CD4-positive, alpha-beta T cell (primary cell): ENCODE results near the gene GFPT1. TPM values are rescaled to one million over a fixed set of nuclear protein-coding genes. Genes with fewer than 3 reads are reported as not detected.

Experiments
- ATAC-seq: fragments of 200-7000 bp; cut with Tn5 transposase; one replicate; pipeline ENCODE4 v1.10.0; 2022; ENCODE audit warnings: mild to moderate bottlenecking; ENCODE audit not compliant: poor library complexity
- CTCF ChIA-PET: fragments of 350-600 bp; sonication (Branson Sonifier 250); formaldehyde crosslinking; loops from one replicate; lab custom pipeline; 2021; ENCODE audit warnings: antibody characterized with exemption, inconsistent platforms; lab: Charles Lee
- POLR2A ChIA-PET: fragments of 350-600 bp; sonication (Branson Sonifier 250); formaldehyde crosslinking; loops from one replicate; lab custom pipeline; 2021; ENCODE audit warnings: antibody characterized with exemption, inconsistent platforms; lab: Charles Lee
- DNase-seq, 14 experiments: peaks; one replicate each; pipeline ENCODE4 v3.0.0-alpha.2; 2013 to 2020; ENCODE audit warnings: mixed read lengths in 2 of 14
- H3K27ac ChIP-seq, 2 donors: one replicate each; pipeline versions ENCODE4 v1.5.1 to v1.7.0; 2013; ENCODE audit warnings: low read length in 2 of 2, low read depth in 1 of 2, mild to moderate bottlenecking in 1 of 2
- H3K27me3 ChIP-seq, 2 experiments: 1 replicate in 1 of 2; 2 replicates in 1 of 2; pipeline versions ENCODE4 v1.6.1 to v1.7.0; 2013; ENCODE audit warnings: low read length in 2 of 2, control low read depth in 1 of 2, mild to moderate bottlenecking in 1 of 2, moderate library complexity in 1 of 2; ENCODE audit not compliant: insufficient read depth in 2 of 2, control insufficient read depth in 1 of 2
- H3K36me3 ChIP-seq: one replicate; pipeline ENCODE4 v1.6.1; 2013; ENCODE audit warnings: low read length, control low read depth; ENCODE audit not compliant: insufficient read depth
- H3K4me1 ChIP-seq: one replicate; pipeline ENCODE4 v1.6.1; 2013; ENCODE audit warnings: low read length, control low read depth; ENCODE audit not compliant: insufficient read depth
- H3K4me3 ChIP-seq: one replicate; pipeline ENCODE4 v1.5.1; 2013; ENCODE audit warnings: mild to moderate bottlenecking, low read length, moderate library complexity
- H3K9me3 ChIP-seq, 2 experiments: 1 replicate in 1 of 2; 2 replicates in 1 of 2; pipeline versions ENCODE4 v1.6.1 to v1.7.0; 2013; ENCODE audit warnings: low read length in 2 of 2, mild to moderate bottlenecking in 2 of 2, control low read depth in 1 of 2, moderate library complexity in 1 of 2; ENCODE audit not compliant: control insufficient read depth in 1 of 2, insufficient read depth in 1 of 2
- H3K27ac Mint-ChIP-seq: one replicate; pipeline ENCODE4 v1.8.0; 2020; ENCODE audit warnings: mixed read lengths
- H3K27me3 Mint-ChIP-seq: one replicate; pipeline ENCODE4 v1.8.0; 2021; ENCODE audit warnings: mixed read lengths
- H3K36me3 Mint-ChIP-seq: one replicate; pipeline ENCODE4 v1.8.0; 2021; ENCODE audit warnings: low read depth, mixed read lengths
- H3K4me1 Mint-ChIP-seq: one replicate; pipeline ENCODE4 v1.8.0; 2021; ENCODE audit warnings: low read depth, mixed read lengths
- H3K4me3 Mint-ChIP-seq: one replicate; pipeline ENCODE4 v1.8.0; 2020; ENCODE audit warnings: mild to moderate bottlenecking, mixed read lengths
- H3K9me3 Mint-ChIP-seq: one replicate; pipeline ENCODE4 v1.8.0; 2020; ENCODE audit warnings: mixed read lengths
- CTCF ChIP-seq: fragments of 200-600 bp; IDR thresholded peaks from one replicate; pipeline ENCODE4 v1.8.0; 2022; ENCODE audit warnings: antibody characterized with exemption, mild to moderate bottlenecking
- intact Hi-C, 2 experiments: fragments of 100-400 bp; cut with DNase I in 1 of 2; cut with micrococcal nuclease in 1 of 2; formaldehyde crosslinking; loops; one replicate each; pipeline versions ENCODE4 v1.15.1 to v1.9.0; 2023 to 2025; cut with DNase I, micrococcal nuclease
- total RNA-seq, 174 experiments: library from RNA in 2 of 174; stranded (reverse) in 2 of 174; gene quantifications; one replicate each; pipeline ENCODE4 v1.2.3 and lab custom pipeline; 2021 to 2026

The GFPT1 gene
- total RNA-seq, 2 experiments from 2014 or later = 17.6 to 18.3 TPM

GRCh38 chr2:69383176-69383812 is 3.7 kb downstream of the GFPT1 start:
- Histone ChIP-seq H3K9me3 (no peaks in the 10 kb centered on the region), H3K36me3 (no peaks in the 10 kb centered on the region), H3K4me1 (peaks cover 29% of the 10 kb centered on the region), H3K27me3 (no peaks in the 10 kb centered on the region), H3K27ac (no peak overlapping the region), H3K4me3 (no peak overlapping the region)
- CTCF ChIA-PET = interaction anchor here (1.5 kb wide), 1 partner anchor 8 kb away, joined by 5 read pairs; no protein-coding TSS in a partner anchor
- Mint-ChIP-seq H3K9me3 (no peaks in the 10 kb centered on the region), H3K27me3 (no peaks in the 10 kb centered on the region), H3K4me3 (peak overlapping the region; percentile 3), H3K4me1 (peaks cover 60% of the 10 kb centered on the region), H3K36me3 (peaks cover 16% of the 10 kb centered on the region), H3K27ac (no peak overlapping the region)
- intact Hi-C loops = loop anchor here in 1 of 2 experiments (10.0 kb wide), 3 partner anchors 262 to 1228 kb away; partner anchors contain the start of genes AAK1, PNO1 and SNRPG
- DNase-seq (no peak), ATAC-seq (no peak)
- POLR2A ChIA-PET = no interaction called here
- no peak for TF ChIP-seq CTCF

DNA sequence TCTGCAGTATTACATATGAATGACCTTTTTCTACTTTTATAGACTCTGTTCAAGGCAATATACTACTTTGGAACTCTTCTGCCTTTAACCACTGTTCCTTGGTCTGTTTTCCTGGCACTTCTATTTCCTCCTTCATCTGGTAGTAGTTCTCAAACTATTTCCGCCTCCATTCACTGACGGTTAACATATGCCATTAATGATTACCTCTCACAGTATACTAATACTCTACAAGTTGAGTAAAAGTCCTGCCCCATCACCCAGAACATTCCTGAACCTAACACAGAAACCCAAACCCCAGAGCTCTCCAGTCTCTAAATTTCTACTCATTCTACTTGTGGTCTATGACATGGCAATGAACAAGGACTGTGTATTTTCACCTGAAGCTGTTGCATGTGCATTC is 4.5 kb downstream of the GFPT1 start:
- intact Hi-C loops = loop anchor here in 1 of 2 experiments (10.0 kb wide), 3 partner anchors 262 to 1228 kb away; partner anchors contain the start of genes AAK1, PNO1 and SNRPG
- Histone ChIP-seq H3K9me3 (no peaks in the 10 kb centered on the region), H3K4me3 (no peak overlapping the region), H3K27me3 (no peaks in the 10 kb centered on the region), H3K27ac (no peak overlapping the region), H3K4me1 (peaks cover 23% of the 10 kb centered on the region), H3K36me3 (no peaks in the 10 kb centered on the region)
- Mint-ChIP-seq H3K27me3 (no peaks in the 10 kb centered on the region), H3K36me3 (peaks cover 18% of the 10 kb centered on the region), H3K9me3 (no peaks in the 10 kb centered on the region), H3K4me3 (no peak overlapping the region), H3K4me1 (peaks cover 53% of the 10 kb centered on the region), H3K27ac (peak overlapping the region; percentile 13)
- ATAC-seq = no peak
- TF ChIP-seq CTCF = no peak
- ChIA-PET CTCF (no interaction called here), POLR2A (no interaction called here)
- no peak for DNase-seq

DNA sequence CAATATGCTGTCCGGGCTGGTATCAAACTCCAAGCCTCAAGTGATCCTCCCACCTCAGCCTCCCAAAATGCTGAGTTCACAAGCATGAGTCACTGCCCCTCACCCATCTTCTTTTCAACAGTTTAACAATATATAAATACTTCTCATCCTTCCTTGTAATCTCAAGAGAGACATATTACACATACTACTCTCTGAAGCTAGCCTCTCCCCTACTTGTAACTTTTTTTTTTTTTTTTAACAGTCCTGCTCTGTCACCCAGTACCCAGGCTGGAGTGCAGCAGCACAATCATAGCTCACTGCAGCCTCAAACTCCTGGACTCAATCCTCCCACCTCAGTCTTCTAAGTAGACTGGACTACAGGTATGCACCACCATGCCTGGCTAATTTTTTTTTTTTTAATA is 5.7 kb downstream of the GFPT1 start:
- no peaks in the 10 kb centered on the region for H3K9me3 Mint-ChIP-seq
- no peak for ATAC-seq
- intact Hi-C loops = loop anchor here in 1 of 2 experiments (10.0 kb wide), 3 partner anchors 263 to 1227 kb away; partner anchors contain the start of genes AAK1, PNO1 and SNRPG
- Histone ChIP-seq H3K27me3 (no peaks in the 10 kb centered on the region), H3K9me3 (no peaks in the 10 kb centered on the region), H3K4me1 (peaks cover 18% of the 10 kb centered on the region), H3K4me3 (no peak overlapping the region), H3K27ac (no peak overlapping the region), H3K36me3 (no peaks in the 10 kb centered on the region)
- ChIA-PET POLR2A (no interaction called here), CTCF (interaction anchor here (1.0 kb wide), 1 partner anchor 9 kb away, joined by 3 read pairs; no protein-coding TSS in a partner anchor)
- H3K4me3 Mint-ChIP-seq = no peak overlapping the region
- DNase-seq = peak in 1 of 14 experiments; percentile 7
- no peak for TF ChIP-seq CTCF
- no peaks in the 10 kb centered on the region for H3K27me3 Mint-ChIP-seq
- H3K4me1 Mint-ChIP-seq = peaks cover 44% of the 10 kb centered on the region
- peaks cover 18% of the 10 kb centered on the region for H3K36me3 Mint-ChIP-seq
- no peak overlapping the region for H3K27ac Mint-ChIP-seq
